ENCODE data around the gene RGMB. TPM values are rescaled to one million over a fixed set of nuclear protein-coding genes. Genes with fewer than 3 reads are reported as not detected.

The RGMB gene
- total and polyA plus RNA-seq, 2 donors (not counting 1 experiment from before 2014, with no cell fraction given), result 14.7 to 18.3 TPM

DNA sequence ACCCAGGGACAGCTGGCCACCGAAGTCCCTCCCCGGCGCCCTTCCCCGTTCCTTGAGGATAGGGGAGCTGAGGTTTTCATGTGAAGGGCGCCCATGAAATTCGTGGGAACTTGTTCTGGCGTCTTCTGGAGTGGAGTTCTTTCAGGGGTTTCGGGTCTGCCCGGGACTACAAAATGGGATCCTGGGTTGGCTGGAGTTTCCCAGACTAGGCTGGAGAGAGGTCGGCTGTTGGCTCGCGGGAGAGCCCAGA lies 3.6 kb upstream of the RGMB start:
- H3K27ac ChIP-seq (ENCODE audit: low read length in 2 of 2), result no peak overlapping the region
- TF ChIP-seq EZH2 (IDR thresholded peaks at IDR 0.05; ENCODE audit: borderline replicate concordance, insufficient read depth, low read depth, low read length, poor library complexity, severe bottlenecking), result no peak
- TF ChIP-seq, protein P1, sequence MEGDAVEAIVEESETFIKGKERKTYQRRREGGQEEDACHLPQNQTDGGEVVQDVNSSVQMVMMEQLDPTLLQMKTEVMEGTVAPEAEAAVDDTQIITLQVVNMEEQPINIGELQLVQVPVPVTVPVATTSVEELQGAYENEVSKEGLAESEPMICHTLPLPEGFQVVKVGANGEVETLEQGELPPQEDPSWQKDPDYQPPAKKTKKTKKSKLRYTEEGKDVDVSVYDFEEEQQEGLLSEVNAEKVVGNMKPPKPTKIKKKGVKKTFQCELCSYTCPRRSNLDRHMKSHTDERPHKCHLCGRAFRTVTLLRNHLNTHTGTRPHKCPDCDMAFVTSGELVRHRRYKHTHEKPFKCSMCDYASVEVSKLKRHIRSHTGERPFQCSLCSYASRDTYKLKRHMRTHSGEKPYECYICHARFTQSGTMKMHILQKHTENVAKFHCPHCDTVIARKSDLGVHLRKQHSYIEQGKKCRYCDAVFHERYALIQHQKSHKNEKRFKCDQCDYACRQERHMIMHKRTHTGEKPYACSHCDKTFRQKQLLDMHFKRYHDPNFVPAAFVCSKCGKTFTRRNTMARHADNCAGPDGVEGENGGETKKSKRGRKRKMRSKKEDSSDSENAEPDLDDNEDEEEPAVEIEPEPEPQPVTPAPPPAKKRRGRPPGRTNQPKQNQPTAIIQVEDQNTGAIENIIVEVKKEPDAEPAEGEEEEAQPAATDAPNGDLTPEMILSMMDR (IDR thresholded peaks at IDR 0.05), result no peak
- H3K4me3 ChIP-seq (ENCODE audit: control extremely low read depth in 1 of 5, extremely low read depth in 1 of 5, insufficient read depth in 1 of 5, low read depth in 2 of 5, low read length in 4 of 5), result peak overlapping the region; percentile 51 to 97 (median 68)
- peak overlapping the region; percentile 98 for H3K4me2 ChIP-seq (replicated peaks; ENCODE audit: low read depth, low read length, poor library complexity, severe bottlenecking)
- intact Hi-C loops (cut with micrococcal nuclease), result loop anchor here (2.0 to 10.0 kb wide), 3 partner anchors 27 to 1895 kb away; partner anchors contain the start of genes ERAP2 and LNPEP
- POLR2A ChIA-PET, result no interaction called here
- H3K9ac ChIP-seq (ENCODE audit: low read length), result peak overlapping the region; percentile 76
- ATAC-seq (ENCODE audit: low read depth) (no peak), DNase-seq (no peak)
- H2AFZ ChIP-seq (ENCODE audit: insufficient read depth, low read depth, low read length, poor library complexity, severe bottlenecking), result peak overlapping the region; percentile 79
- Mint-ChIP-seq H3K27me3 (peaks cover 14% of the 10 kb centered on the region), H3K9me3 (ENCODE audit: insufficient read depth) (no peaks in the 10 kb centered on the region), H3K4me1 (peaks cover 45% of the 10 kb centered on the region), H3K27ac (peak overlapping the region; percentile 32), H3K4me3 (peak overlapping the region; percentile 92)
- peaks cover 35 to 50% of the 10 kb centered on the region in 2 donors for H3K4me1 ChIP-seq (ENCODE audit: control insufficient read depth in 2 of 2, insufficient read depth in 2 of 2, low read length in 2 of 2)
- peaks cover 5% of the 10 kb centered on the region for H3K79me2 ChIP-seq (ENCODE audit: control insufficient read depth, insufficient read depth, low read length)
- H4K20me1 ChIP-seq (ENCODE audit: control insufficient read depth, insufficient read depth, low read length, poor library complexity, severe bottlenecking), result no peaks in the 10 kb centered on the region
- H3K9me3 ChIP-seq (ENCODE audit: control extremely low read depth in 1 of 3, control insufficient read depth in 2 of 3, insufficient read depth in 1 of 3, low read length in 2 of 3), result peaks cover 0 to 5% (median 0%) of the 10 kb centered on the region in 3 donors
- H3K27me3 ChIP-seq (replicated peaks in 1 of 4; ENCODE audit: control extremely low read depth in 1 of 4, control insufficient read depth in 3 of 4, insufficient read depth in 4 of 4, low read length in 3 of 4), result peaks cover 0 to 35% (median 21%) of the 10 kb centered on the region in 4 experiments
- CTCF ChIA-PET, result interaction anchor here (0.6 to 8.9 kb wide), 13 partner anchors 8 to 1821 kb away, joined by 3 to 89 read pairs (median 5); partner anchors contain the start of gene RIOK2
- WGBS (ENCODE audit: insufficient coverage), result under 1% methylated on average over 12 of the region's 12 CpGs
- no peaks in the 10 kb centered on the region for H3K36me3 ChIP-seq (replicated peaks in 1 of 2; ENCODE audit: control extremely low read depth in 1 of 2, control insufficient read depth in 1 of 2, extremely low read depth in 1 of 2, insufficient read depth in 2 of 2, low read length in 1 of 2)

- Histone ChIP-seq H3K9ac (ENCODE audit: low read length) (peak overlapping the region; percentile 76), H3K27ac (ENCODE audit: low read length in 2 of 2) (peak overlapping the region in 1 of 2 donors; percentile 46), H3K27me3 (replicated peaks in 1 of 4; ENCODE audit: control extremely low read depth in 1 of 4, control insufficient read depth in 3 of 4, insufficient read depth in 4 of 4, low read length in 3 of 4) (peaks cover 0 to 35% (median 20%) of the 10 kb centered on the region in 4 experiments), H4K20me1 (ENCODE audit: control insufficient read depth, insufficient read depth, low read length, poor library complexity, severe bottlenecking) (peaks cover under 1% of the 10 kb centered on the region), H3K4me3 (ENCODE audit: control extremely low read depth in 1 of 5, extremely low read depth in 1 of 5, insufficient read depth in 1 of 5, low read depth in 2 of 5, low read length in 4 of 5) (peak overlapping the region; percentile 51 to 97 (median 68)), H3K79me2 (ENCODE audit: control insufficient read depth, insufficient read depth, low read length) (peaks cover 10% of the 10 kb centered on the region), H3K4me2 (replicated peaks; ENCODE audit: low read depth, low read length, poor library complexity, severe bottlenecking) (peak overlapping the region; percentile 98), H3K9me3 (ENCODE audit: control extremely low read depth in 1 of 3, control insufficient read depth in 2 of 3, insufficient read depth in 1 of 3, low read length in 2 of 3) (peaks cover 0 to 5% (median 0%) of the 10 kb centered on the region in 3 donors), H3K36me3 (replicated peaks in 1 of 2; ENCODE audit: control extremely low read depth in 1 of 2, control insufficient read depth in 1 of 2, extremely low read depth in 1 of 2, insufficient read depth in 2 of 2, low read length in 1 of 2) (no peaks in the 10 kb centered on the region), H2AFZ (ENCODE audit: insufficient read depth, low read depth, low read length, poor library complexity, severe bottlenecking) (peak overlapping the region; percentile 79), H3K4me1 (ENCODE audit: control insufficient read depth in 2 of 2, insufficient read depth in 2 of 2, low read length in 2 of 2) (peaks cover 40 to 54% of the 10 kb centered on the region in 2 donors)
- ChIA-PET CTCF (interaction anchor here (0.6 to 8.9 kb wide), 15 partner anchors 15 to 1590 kb away, joined by 3 to 89 read pairs (median 3); partner anchors contain the start of gene RIOK2), POLR2A (no interaction called here)
- Mint-ChIP-seq H3K4me1 (peaks cover 49% of the 10 kb centered on the region), H3K9me3 (ENCODE audit: insufficient read depth) (no peaks in the 10 kb centered on the region), H3K27me3 (peaks cover 14% of the 10 kb centered on the region), H3K27ac (peak overlapping the region; percentile 2), H3K4me3 (peak overlapping the region; percentile 92)
- no peak for ATAC-seq (ENCODE audit: low read depth)
- TF ChIP-seq, protein P1 (IDR thresholded peaks at IDR 0.05), result no peak
- no peak for TF ChIP-seq EZH2 (IDR thresholded peaks at IDR 0.05; ENCODE audit: borderline replicate concordance, insufficient read depth, low read depth, low read length, poor library complexity, severe bottlenecking)
- intact Hi-C loops (cut with micrococcal nuclease), result loop anchor here (2.0 to 10.0 kb wide), 3 partner anchors 26 to 1896 kb away; partner anchors contain the start of genes ERAP2 and LNPEP
- peak; percentile 66 for DNase-seq
- WGBS (ENCODE audit: insufficient coverage), result under 1% methylated on average over 34 of the region's 39 CpGs
Measured at GRCh38 chr5:98770209-98770910, 3.1 kb upstream of the RGMB start.

Measured in B cell (primary cell).